ENCODE results near the gene ELK3. TPM values are rescaled to one million over a fixed set of nuclear protein-coding genes. Genes with fewer than 3 reads are reported as not detected.
A peak's percentile ranks its signal among the peaks of the same experiment; 100 is the strongest.

Gene ELK3
- total RNA-seq, 2 donors from 2014 or later = 68.8 to 71.2 TPM

GRCh38 chr12:96208801-96209549, 14.8 kb downstream of the ELK3 start:
- Mint-ChIP-seq H3K36me3 (ENCODE audit: low read depth) (peaks cover 4% of the 10 kb centered on the region), H3K4me3 (peak overlapping the region; percentile 87), H3K27me3 (no peaks in the 10 kb centered on the region), H3K4me1 (peaks cover 84% of the 10 kb centered on the region), H3K27ac (peak overlapping the region; percentile 99)
- ATAC-seq (peak; percentile 14), DNase-seq (no peak)
- H3K9me3 ChIP-seq (ENCODE audit: control insufficient read depth, low read length, poor library complexity, severe bottlenecking) = no peaks in the 10 kb centered on the region

GRCh38 chr12:96210376-96211055, 16.3 kb downstream of the ELK3 start:
- H3K4me3 Mint-ChIP-seq = peak overlapping the region; percentile 87
- H3K27me3 Mint-ChIP-seq = no peaks in the 10 kb centered on the region
- no peaks in the 10 kb centered on the region for H3K9me3 ChIP-seq (ENCODE audit: control insufficient read depth, low read length, poor library complexity, severe bottlenecking)
- H3K27ac Mint-ChIP-seq = peak overlapping the region; percentile 99
- ATAC-seq (peak; percentile 30), DNase-seq (peak in 2 of 3 donors; percentile 18 to 19)
- peaks cover 7% of the 10 kb centered on the region for H3K36me3 Mint-ChIP-seq (ENCODE audit: low read depth)
- H3K4me1 Mint-ChIP-seq = peaks cover 78% of the 10 kb centered on the region

DNA sequence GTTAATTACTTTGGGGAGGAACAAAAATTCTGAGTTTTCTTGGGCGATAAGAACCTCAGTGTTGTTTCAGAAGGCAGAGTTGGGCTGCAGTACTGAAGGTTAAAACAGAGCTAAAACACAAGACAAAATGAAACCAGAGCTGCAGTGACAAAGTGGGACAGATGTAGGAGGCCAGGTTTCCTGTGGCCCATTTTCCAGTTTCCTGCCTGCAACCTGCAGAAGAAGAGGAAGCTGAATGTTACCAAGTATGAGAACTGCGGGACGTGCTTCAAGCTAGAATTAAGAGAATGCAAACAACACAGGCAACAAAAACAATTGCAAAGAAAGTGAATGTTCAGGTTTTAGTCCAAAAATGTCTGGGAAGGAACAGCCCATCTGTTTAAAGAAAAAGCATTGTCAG, 17.8 kb downstream of the ELK3 start:
- no peak for DNase-seq
- peak overlapping the region; percentile 88 for H3K4me3 Mint-ChIP-seq

GRCh38 chr12:96212456-96213375, 18.5 kb downstream of the ELK3 start:
- no peak for DNase-seq
- H3K36me3 Mint-ChIP-seq (ENCODE audit: low read depth) = peaks cover 7% of the 10 kb centered on the region
- peak overlapping the region; percentile 88 for H3K4me3 Mint-ChIP-seq
- H3K9me3 ChIP-seq (ENCODE audit: control insufficient read depth, low read length, poor library complexity, severe bottlenecking) = no peaks in the 10 kb centered on the region
- no peaks in the 10 kb centered on the region for H3K27me3 Mint-ChIP-seq
- H3K27ac Mint-ChIP-seq = peak overlapping the region; percentile 99
- ATAC-seq = no peak
- peaks cover 67% of the 10 kb centered on the region for H3K4me1 Mint-ChIP-seq

More for the DNA sequence above, 17.8 kb downstream of the ELK3 start:
- H3K9me3 ChIP-seq (ENCODE audit: control insufficient read depth, low read length, poor library complexity, severe bottlenecking) = no peaks in the 10 kb centered on the region
- H3K27me3 Mint-ChIP-seq = no peaks in the 10 kb centered on the region
- peak; percentile 35 for ATAC-seq
- H3K36me3 Mint-ChIP-seq (ENCODE audit: low read depth) = peaks cover 7% of the 10 kb centered on the region
- H3K27ac Mint-ChIP-seq = peak overlapping the region; percentile 99
- H3K4me1 Mint-ChIP-seq = peaks cover 74% of the 10 kb centered on the region

GRCh38 chr12:96213869-96214268, 19.7 kb downstream of the ELK3 start:
- no peaks in the 10 kb centered on the region for H3K27me3 Mint-ChIP-seq
- no peak for DNase-seq
- peak overlapping the region; percentile 52 for H3K4me3 Mint-ChIP-seq
- peaks cover 7% of the 10 kb centered on the region for H3K36me3 Mint-ChIP-seq (ENCODE audit: low read depth)
- peak overlapping the region; percentile 99 for H3K27ac Mint-ChIP-seq
- H3K9me3 ChIP-seq (ENCODE audit: control insufficient read depth, low read length, poor library complexity, severe bottlenecking) = no peaks in the 10 kb centered on the region
- H3K4me1 Mint-ChIP-seq = peaks cover 62% of the 10 kb centered on the region
- ATAC-seq = no peak

GRCh38 chr12:96215919-96216273, 21.7 kb downstream of the ELK3 start:
- H3K9me3 ChIP-seq (ENCODE audit: control insufficient read depth, low read length, poor library complexity, severe bottlenecking) = no peaks in the 10 kb centered on the region
- ATAC-seq (no peak), DNase-seq (no peak)
- Mint-ChIP-seq H3K36me3 (ENCODE audit: low read depth) (peaks cover 4% of the 10 kb centered on the region), H3K4me1 (peaks cover 56% of the 10 kb centered on the region), H3K4me3 (peak overlapping the region; percentile 66), H3K27me3 (no peaks in the 10 kb centered on the region), H3K27ac (peak overlapping the region; percentile 99)

GRCh38 chr12:96218989-96219678, 25.0 kb downstream of the ELK3 start:
- Mint-ChIP-seq H3K4me1 (peaks cover 50% of the 10 kb centered on the region), H3K27me3 (no peaks in the 10 kb centered on the region), H3K4me3 (peak overlapping the region; percentile 36), H3K36me3 (ENCODE audit: low read depth) (peaks cover 2% of the 10 kb centered on the region), H3K27ac (peak overlapping the region; percentile 90)
- H3K9me3 ChIP-seq (ENCODE audit: control insufficient read depth, low read length, poor library complexity, severe bottlenecking) = no peaks in the 10 kb centered on the region
- ATAC-seq (no peak), DNase-seq (peak in 1 of 3 donors; percentile 3)

DNA sequence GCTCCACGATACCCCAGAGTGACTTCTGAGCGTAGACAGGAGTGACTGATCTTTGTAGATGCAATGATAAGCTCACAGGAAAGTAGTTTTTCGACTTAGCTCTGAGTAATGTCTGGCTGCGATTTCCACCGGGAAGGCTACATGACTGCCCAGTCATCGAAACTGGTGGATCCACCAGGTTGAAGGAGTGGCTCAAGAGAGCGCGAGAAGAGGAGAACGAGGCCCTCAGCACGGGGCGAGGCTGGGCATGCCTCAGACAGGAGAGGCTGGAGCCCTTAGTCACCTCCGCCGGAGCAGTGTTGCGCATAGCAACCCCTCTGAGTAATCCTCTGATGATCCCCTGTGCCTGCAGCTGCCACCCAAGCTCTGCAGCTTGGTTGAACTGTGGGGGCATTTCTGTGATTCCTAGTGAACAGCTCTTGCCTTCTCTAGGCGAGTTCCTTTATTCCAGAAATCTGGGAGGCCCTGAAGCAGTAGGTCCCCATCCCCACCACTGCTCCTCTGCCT, 25.6 kb downstream of the ELK3 start:
- Mint-ChIP-seq H3K36me3 (ENCODE audit: low read depth) (peaks cover 2% of the 10 kb centered on the region), H3K4me1 (peaks cover 51% of the 10 kb centered on the region), H3K4me3 (peak overlapping the region; percentile 36), H3K27ac (peak overlapping the region; percentile 90), H3K27me3 (no peaks in the 10 kb centered on the region)
- DNase-seq = no peak
- no peak for ATAC-seq
- no peaks in the 10 kb centered on the region for H3K9me3 ChIP-seq (ENCODE audit: control insufficient read depth, low read length, poor library complexity, severe bottlenecking)

DNA sequence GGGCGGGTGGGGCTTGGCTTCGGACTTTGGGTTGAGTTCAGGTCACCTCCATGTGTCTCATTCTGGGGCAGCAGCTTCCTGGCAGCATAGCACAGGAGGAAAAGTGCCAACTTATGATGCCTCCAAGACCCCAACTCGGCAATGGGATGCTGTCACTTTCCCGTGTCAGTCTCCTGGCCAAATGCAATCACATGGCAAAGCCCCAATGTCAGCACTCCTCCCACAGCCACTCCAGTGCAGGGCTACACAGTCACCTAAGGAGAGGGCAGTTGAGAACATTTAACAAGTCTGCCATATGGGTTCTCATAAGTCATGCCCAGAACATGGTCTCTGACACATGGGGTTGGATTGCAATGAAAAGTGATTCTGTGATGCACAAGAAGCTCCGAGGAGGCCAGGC, 26.7 kb downstream of the ELK3 start:
- Mint-ChIP-seq H3K27ac (peak overlapping the region; percentile 90), H3K27me3 (no peaks in the 10 kb centered on the region), H3K4me3 (no peak overlapping the region), H3K4me1 (peaks cover 48% of the 10 kb centered on the region), H3K36me3 (ENCODE audit: low read depth) (no peaks in the 10 kb centered on the region)
- ATAC-seq (no peak), DNase-seq (no peak)
- no peaks in the 10 kb centered on the region for H3K9me3 ChIP-seq (ENCODE audit: control insufficient read depth, low read length, poor library complexity, severe bottlenecking)

DNA sequence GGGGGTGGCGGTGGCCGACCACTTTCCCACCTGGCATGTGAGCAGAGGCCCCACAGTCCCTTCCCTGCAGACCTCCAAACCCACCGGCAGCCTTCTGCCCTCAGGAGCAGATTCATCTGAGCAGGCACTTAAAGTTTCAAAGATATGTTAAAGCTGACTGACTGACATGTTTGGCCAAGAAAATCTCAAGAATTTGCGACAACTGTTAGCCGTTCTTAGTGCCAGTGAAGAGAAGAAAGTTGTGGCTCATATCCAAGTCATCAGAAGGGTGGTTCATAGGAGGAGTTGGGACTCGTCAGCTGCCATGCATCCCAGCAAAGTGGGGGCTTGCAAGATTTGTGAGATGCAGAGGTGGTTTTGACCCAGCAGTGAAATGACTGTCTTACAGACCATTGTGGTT, 27.2 kb downstream of the ELK3 start:
- no peak for ATAC-seq
- H3K27me3 Mint-ChIP-seq = no peaks in the 10 kb centered on the region
- H3K9me3 ChIP-seq (ENCODE audit: control insufficient read depth, low read length, poor library complexity, severe bottlenecking) = no peaks in the 10 kb centered on the region
- H3K4me1 Mint-ChIP-seq = peaks cover 47% of the 10 kb centered on the region
- DNase-seq = no peak
- peak overlapping the region; percentile 90 for H3K27ac Mint-ChIP-seq
- no peaks in the 10 kb centered on the region for H3K36me3 Mint-ChIP-seq (ENCODE audit: low read depth)
- no peak overlapping the region for H3K4me3 Mint-ChIP-seq

DNA sequence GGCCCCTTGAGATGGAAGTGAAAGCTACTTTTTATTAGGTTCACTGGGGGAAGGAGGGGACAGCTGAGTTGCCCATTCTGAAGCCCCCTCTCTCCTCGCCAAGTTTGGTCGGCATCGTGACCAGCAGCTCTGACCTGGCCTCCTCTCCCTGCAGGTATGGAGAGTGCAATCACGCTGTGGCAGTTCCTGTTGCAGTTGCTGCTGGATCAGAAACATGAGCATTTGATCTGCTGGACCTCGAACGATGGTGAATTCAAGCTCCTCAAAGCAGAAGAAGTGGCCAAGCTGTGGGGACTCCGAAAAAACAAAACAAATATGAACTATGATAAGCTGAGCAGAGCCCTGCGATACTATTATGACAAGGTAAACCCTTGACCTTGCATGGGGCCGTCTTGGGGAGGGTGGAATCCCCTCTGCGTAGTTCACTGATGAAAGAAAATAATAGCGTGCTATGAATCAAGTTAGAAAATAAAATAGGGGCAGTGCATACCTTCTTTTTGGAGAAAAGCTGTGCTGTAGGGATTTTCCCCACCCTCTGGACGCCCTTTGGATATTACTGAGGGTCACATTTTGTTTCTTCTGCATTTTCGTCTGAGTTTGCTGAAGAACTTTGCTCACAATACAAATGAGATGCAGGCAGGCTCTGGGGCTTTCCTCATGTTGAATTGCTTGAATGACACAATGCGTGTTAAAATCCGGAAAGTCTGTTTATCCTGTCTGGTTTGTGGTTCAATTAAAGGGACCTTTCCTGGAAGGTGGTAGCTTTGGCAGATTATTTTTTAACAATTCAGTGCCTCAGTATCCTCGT, 29.4 kb downstream of the ELK3 start:
- ATAC-seq (peak; percentile 83), DNase-seq (no peak)
- H3K9me3 ChIP-seq (ENCODE audit: control insufficient read depth, low read length, poor library complexity, severe bottlenecking) = no peaks in the 10 kb centered on the region
- Mint-ChIP-seq H3K27ac (peak overlapping the region; percentile 91), H3K27me3 (no peaks in the 10 kb centered on the region), H3K4me1 (peaks cover 52% of the 10 kb centered on the region), H3K4me3 (peak overlapping the region; percentile 52), H3K36me3 (ENCODE audit: low read depth) (peaks cover 9% of the 10 kb centered on the region)

- DNase-seq (no peak), ATAC-seq (no peak)
- peaks cover 9% of the 10 kb centered on the region for H3K36me3 Mint-ChIP-seq (ENCODE audit: low read depth)
- H3K4me3 Mint-ChIP-seq = peak overlapping the region; percentile 12
- H3K9me3 ChIP-seq (ENCODE audit: control insufficient read depth, low read length, poor library complexity, severe bottlenecking) = no peaks in the 10 kb centered on the region
- peaks cover 52% of the 10 kb centered on the region for H3K4me1 Mint-ChIP-seq
- peak overlapping the region; percentile 91 for H3K27ac Mint-ChIP-seq
- H3K27me3 Mint-ChIP-seq = no peaks in the 10 kb centered on the region
These were observed 30.0 kb downstream of the ELK3 start for GRCh38 chr12:96224219-96224615.
